PFSK-1 (cell line): ENCODE results near the gene CARNS1.

Experiments used
- POLR2AphosphoS5 ChIP-seq: IDR thresholded peaks from 2 replicates; pipeline ENCODE4 v1.6.1; 2012; ENCODE audit warnings: low read depth, mild to moderate bottlenecking, control low read depth, low read length, moderate library complexity
- REST ChIP-seq, 2 experiments: IDR thresholded peaks; 2 replicates each; pipeline versions ENCODE4 v1.6.1 to v1.8.0; 2011 to 2012; ENCODE audit warnings: low read depth in 2 of 2, low read length in 2 of 2, control low read depth in 1 of 2, inconsistent platforms in 1 of 2, mild to moderate bottlenecking in 1 of 2, moderate library complexity in 1 of 2; ENCODE audit not compliant: insufficient read depth in 1 of 2
- SIN3A ChIP-seq: IDR thresholded peaks from 2 replicates; pipeline ENCODE4 v1.6.1; 2012; ENCODE audit warnings: mild to moderate bottlenecking, low read length, moderate library complexity, borderline replicate concordance; ENCODE audit not compliant: insufficient read depth

DNA sequence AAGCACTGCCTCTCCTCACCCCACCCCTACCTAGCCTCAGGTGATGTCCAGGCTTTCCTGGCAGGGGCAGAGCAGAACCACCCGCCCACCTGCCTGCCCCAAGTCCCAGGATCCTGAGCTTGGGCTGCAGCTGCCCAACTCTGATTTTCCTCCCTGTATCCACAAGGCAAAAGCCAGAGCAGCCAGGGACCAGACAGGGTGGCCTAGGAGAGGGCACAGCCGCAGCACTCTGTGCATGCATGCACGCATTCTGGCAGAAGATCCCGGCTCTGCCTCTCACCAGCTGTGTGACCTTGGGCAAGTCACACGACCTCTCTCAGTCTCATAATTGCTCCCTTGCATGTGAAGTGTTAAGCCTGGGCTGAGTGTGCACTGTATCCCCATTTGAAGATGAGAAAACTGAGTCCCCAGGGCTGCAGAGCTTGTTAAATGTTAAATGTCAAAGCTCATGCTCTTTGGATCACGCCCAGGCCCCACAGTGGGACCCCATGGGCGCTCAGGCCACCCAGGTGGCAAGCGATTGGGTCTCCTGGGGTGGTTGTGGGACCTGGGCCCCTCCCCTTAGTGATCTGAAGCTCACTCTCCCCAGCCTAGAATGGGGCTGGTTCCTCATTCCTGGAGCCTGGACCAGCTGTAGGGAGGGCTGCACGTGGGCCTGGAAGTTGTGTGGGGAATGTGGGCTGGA lies 2.8 kb upstream of the CARNS1 start:
- no peak for TF ChIP-seq SIN3A
- no peak for TF ChIP-seq REST (IDR thresholded peaks at IDR 0.05; ENCODE audit: insufficient read depth in 1 of 2, low read depth in 2 of 2, low read length in 2 of 2)
- TF ChIP-seq POLR2AphosphoS5, result no peak
